ENCODE measurements around the gene CSPG4.

DNA sequence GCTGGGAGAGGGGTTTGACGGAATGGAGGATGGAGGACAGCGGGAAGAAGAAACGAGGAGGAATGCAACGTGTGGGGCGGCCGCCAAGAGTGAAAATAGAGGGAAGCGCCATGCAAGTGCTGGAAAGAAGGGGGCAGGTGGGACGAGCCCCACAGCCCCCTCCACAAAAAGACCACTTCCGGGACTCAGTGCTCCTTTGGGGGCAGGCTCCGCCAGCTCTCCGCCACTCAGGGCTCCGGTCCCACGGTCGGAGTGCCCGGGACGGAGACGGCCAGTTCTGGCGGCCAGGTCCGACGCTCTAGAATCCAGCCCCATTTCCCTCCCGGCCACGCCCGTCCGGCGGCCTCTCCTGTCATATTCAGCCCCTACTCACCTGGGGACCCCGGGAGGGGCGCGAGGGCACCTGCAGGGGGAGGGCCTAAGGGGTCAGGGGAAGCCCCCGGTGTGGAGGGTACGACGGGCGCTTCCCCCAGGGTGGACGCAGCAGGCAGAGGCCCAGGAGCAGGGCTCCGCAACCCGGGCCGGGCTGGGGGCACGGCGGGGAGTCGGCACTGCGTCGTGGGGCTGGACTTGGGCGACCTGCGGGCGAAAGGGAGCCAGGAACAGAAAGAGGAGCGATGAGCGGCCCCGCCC is 25.5 kb upstream of the CSPG4 start:
- TF ChIP-seq, protein P1, sequence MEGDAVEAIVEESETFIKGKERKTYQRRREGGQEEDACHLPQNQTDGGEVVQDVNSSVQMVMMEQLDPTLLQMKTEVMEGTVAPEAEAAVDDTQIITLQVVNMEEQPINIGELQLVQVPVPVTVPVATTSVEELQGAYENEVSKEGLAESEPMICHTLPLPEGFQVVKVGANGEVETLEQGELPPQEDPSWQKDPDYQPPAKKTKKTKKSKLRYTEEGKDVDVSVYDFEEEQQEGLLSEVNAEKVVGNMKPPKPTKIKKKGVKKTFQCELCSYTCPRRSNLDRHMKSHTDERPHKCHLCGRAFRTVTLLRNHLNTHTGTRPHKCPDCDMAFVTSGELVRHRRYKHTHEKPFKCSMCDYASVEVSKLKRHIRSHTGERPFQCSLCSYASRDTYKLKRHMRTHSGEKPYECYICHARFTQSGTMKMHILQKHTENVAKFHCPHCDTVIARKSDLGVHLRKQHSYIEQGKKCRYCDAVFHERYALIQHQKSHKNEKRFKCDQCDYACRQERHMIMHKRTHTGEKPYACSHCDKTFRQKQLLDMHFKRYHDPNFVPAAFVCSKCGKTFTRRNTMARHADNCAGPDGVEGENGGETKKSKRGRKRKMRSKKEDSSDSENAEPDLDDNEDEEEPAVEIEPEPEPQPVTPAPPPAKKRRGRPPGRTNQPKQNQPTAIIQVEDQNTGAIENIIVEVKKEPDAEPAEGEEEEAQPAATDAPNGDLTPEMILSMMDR (IDR thresholded peaks at IDR 0.05; ENCODE audit: insufficient read depth, low read length) = no peak
- TF ChIP-seq REST (IDR thresholded peaks at IDR 0.05; ENCODE audit: insufficient replicate concordance, low read depth) (no peak), POLR2AphosphoS5 (IDR thresholded peaks at IDR 0.05; ENCODE audit: low read depth) (no peak)
